GDM1 (cell line): ENCODE measurements around the gene SEMA3C.

Experiments
- DNase-seq: peaks from one replicate; lab custom pipeline; 2025; lab: John Stamatoyannopoulos, UW

The SEMA3C gene

DNA sequence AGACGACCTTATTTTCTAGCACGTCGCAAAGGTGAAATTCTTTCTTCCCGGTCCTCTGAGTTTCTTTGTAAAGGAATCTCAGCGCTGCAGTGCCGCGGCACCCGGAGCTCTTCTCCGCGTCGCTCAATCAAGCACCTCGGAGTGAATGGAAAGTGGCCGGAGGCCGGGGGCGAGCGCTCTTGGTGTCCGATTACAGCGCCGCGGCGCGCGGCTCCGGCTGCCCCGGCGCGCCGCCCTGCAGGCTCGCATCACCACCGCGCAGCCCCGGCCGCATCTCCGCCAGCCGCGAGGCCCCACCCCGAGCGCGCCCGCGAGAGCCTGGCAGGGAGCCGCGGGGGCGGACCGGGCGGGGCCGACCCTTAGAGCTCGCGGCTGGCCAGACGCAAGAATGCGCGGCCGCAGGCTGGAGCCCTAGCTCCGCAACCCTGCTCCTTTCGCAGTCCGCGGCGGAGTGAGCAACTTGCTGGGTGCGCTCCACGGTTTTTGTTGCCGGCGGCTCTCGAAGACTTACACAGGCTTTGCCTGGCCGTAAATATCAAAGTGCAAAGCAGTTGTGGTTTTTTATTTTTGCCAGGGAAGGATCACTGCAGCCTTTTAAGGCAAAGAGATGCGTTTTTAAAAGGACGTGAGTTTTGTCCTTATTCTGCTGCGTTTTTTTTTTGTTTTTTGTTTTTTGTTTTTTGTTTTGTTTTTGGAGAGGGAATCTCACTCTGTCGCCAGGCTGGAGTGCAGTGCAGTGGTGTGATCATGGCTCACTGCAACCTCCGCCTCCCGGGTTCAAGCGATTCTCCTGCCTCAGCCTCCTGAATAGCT lies at the start of gene SEMA3C:
SEMA3C (minus strand) TSS at position 143 of the 813 bp plus-strand sequence. CDS start 2,270 bp downstream, outside the sequence.
- DNase-seq = no peak

DNA sequence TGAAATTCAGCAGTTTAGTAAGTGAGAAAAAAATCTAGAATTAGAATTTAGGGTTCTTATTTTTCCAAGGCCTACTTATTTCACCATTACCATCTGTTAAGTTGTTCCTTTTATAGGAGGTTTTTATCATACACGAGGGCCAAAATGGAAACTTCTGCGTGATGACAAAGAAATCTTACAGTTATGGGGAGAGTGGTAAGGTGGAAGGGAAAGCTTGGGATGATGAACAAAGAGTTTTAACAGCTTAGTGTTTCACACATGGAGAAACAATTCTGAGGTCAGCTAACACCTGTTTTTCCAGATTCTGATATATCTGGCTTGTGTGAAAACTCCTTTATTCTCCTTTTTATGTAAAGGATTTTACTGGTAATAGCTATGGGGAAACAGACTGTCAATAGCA lies 49.8 kb upstream of the SEMA3C start:
- DNase-seq = no peak

DNA sequence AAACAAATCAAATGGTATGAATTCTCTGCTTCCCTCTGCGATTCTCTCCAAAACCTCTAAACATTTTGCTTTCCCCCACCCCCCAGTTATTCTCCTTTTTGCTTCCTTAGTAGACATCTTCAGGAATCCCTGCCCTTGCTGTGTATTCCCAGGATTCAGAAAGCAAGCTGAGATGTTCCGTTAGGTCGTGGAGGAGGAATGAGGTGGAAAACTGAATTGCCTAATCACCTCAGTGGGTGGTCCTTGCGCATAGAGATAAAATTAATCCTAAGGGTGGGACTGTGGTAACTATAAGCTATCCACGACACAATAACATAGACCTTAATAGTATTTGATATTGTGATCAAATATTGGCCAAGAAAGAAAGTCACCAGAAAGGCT lies 49.1 kb upstream of the SEMA3C start:
- no peak for DNase-seq

GRCh38 chr7:80967071-80967916 lies 48.4 kb upstream of the SEMA3C start:
- no peak for DNase-seq

DNA sequence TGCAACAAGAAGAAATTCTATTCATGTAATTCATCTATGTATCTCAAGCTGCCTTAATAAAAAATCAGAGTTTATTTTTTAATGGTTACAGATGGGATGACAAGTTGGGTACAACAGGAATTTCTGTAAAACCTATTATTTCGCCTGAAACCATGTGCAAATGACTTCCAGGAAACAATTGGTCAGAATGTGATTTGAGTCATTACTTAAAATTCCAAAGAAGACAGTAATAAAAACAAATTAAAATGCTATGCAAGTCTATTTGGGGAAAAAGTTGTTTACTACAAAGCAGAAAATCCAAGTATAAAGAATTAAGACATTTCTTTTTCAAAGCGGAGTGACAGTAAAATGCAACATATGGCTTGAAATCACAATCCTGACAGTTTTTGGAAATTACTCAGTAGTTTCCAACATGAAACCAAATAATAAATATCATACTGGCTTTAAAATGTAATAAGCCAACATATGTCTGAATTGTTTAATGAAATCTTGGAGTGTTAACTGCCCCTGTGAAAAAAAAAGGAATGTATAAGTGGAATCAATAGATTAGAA lies 41.5 kb upstream of the SEMA3C start:
- no peak for DNase-seq

DNA sequence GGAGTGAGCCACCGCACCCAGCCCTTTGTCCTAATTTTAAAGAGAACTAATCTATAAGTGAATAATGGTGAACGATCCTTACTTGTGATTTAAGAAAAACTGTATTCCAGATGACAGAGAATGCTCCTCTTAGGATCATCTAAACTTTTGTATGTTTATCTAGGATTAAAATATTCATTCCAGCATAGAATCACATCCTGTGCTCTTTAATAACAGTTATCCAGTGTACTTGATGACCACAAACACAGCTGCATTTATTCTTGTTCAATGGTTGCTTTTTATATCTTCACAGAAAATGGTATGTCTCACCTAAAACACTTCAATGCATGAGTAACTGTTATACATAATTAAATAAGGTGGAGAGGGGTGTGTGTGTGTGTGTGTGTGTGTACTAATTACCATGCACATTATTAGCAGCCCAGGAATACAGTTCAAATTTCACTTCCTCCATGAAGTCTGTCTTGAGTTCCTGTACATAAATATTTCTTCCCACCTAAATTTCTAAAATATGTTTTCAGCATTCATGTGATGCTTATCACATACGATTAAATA lies 38.5 kb upstream of the SEMA3C start:
- no peak for DNase-seq

GRCh38 chr7:80954191-80954590 lies 35.3 kb upstream of the SEMA3C start:
- DNase-seq = no peak

- DNase-seq = no peak
Observed at GRCh38 chr7:80950550-80950967, 31.7 kb upstream of the SEMA3C start.

GRCh38 chr7:80949449-80949848 lies 30.6 kb upstream of the SEMA3C start:
- DNase-seq = no peak

DNA sequence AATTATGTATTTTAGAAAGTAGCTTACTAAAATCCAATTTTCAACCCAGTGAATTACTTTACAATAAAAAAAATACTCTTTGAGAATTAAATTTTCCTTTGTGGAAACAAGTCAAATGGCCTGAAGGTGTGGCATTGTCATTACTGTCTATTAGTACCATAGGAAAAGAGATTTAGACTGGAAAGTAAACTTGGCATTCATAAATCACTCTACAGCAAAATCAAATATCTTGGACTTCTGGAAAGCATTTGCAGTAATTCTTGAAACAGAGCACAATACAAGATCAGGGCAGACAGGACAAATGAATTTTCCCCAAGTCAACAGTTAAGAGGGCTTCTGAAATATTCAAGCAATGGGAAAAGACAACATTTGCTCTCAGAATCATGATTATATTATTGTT lies 28.0 kb upstream of the SEMA3C start:
- DNase-seq = no peak

DNA sequence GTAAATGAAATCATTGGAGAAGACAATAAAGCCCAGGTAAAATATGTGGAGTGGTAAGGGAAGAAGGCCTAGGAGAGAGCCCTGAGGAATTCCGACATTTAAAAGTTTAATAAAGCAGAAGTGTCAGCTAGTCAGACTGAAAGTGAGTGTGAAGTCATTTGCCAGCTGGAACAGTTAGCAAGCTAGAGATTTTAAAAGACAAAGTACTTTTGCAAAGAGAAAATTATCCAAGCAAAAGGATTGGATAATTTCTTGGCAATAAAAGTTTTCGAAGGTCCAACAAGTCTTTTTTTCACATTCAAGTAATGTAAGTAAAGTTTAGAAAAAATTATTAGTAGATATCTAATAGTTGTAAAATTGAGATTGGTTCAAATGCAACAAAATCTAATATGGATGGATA lies 27.1 kb upstream of the SEMA3C start:
- DNase-seq = no peak

DNA sequence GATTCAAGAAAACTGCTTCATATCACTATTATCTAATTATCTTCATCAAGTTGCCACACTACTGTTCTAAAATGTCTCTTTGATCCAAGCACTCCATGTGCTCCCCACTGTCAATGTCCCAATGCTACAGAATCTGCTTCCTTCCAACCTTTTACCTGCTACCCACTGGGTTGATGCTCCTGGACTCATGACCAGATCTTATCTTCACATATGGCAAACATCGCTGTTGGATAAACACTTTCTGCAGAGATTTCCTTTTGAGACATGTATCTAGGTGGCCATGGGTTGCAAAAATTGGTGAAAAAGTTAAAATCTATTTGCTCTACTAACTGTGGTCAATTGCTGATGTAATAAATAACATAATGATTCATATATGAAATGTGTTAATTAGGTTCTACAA lies 24.5 kb upstream of the SEMA3C start:
- no peak for DNase-seq

DNA sequence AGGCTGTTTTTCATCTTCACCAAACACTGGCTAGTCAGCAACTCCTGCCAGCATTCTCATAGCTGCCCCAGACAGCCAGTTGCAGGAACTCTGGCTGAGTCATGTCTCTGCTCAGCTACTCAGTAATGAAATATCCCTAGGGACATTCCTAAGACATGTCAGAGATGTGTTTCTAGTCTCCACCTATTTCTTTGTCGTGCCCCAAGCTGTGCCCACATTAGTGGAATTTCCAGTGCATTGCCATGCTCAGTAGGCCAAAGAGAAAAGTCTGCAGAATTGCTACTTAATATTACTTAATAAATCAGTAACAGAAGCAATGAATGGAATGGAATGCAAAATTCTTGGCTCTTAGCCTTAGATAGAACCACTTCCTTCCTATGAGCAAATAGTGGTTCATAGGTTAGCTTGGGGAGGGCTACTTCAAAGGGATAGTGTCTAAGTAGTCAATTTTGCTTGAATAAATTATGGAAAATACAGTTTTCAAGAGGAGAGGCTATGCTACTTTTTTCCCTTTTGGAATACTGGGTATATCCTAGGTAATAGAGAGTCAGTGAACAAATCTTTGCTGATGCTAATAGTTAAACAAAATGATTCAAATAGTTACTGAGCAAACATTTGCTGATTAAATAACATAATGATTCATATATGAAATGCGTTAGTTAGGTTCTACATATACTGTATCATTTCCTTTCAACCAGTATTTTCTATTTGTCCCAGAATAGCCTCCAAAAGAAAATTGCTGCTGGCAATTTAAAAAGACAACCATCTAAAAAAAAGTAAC lies 23.6 kb upstream of the SEMA3C start:
- DNase-seq = no peak

- DNase-seq = no peak
Observed at GRCh38 chr7:80941208-80941758, 22.4 kb upstream of the SEMA3C start.

- DNase-seq = no peak
Observed at GRCh38 chr7:80940539-80941207, 21.8 kb upstream of the SEMA3C start.

- DNase-seq = no peak
Observed at GRCh38 chr7:80937336-80937735, 18.5 kb upstream of the SEMA3C start.

DNA sequence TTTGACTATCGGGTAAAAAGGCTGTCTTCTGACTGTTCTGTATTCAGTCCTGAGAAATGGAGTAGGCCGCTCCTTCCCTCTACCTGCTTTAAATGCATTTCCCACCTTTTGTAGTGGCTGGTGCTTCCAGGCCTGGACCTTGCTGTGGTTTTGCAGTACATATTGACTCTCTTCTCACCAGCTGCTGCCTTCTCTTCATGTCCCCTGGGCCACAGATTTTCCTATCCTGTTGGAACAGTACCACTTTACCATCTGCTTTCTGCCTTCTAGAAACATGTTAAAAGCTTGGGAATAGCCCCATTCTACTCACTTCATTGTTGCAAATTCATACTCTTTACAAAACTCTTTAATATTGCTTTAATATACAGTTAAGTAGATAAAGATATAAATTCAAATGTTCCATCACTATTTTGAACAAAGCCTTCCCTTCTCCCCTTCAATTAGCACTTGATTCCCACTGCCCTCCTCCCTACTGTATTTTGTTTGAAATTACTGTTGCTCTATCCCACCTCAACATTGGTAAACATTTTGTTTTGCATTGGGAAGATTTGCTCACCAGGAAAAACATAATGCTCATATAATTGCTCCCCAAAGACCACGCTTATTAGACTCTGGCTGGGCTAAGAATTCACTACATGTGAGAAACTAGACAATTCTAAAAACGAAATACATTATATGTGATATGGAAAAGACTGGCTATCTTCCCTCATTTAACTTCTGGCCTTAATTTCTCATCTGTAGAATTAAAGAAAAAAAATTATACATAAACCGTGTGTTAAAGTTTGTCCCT lies 17.3 kb upstream of the SEMA3C start:
- no peak for DNase-seq

- DNase-seq = no peak
Observed at GRCh38 chr7:80934321-80934720, 15.5 kb upstream of the SEMA3C start.

DNA sequence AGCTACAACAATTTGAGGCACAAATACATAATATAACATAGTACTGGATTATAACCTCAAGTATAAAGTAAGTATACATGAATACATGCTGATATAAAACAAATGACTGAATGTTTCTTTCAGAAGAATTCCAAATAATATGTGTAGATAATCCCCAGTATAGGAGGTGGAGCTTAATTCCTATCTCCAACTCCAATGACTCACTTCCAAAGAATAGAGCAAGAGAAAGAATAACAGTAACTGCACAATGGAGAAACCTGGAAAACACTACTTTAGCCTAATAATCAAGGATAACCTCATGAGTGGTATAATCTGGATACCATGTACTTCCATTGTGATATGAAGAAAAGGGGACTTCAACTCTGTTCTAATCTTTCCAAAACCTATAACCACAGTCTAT lies 13.7 kb upstream of the SEMA3C start:
- no peak for DNase-seq

GRCh38 chr7:80929619-80930018 lies 10.8 kb upstream of the SEMA3C start:
- DNase-seq = no peak
